Fibroblast of mammary gland (primary cell): Measurements from ENCODE around the gene FAM169A.
"Not testable (repeated sequence)": the region's sequence is repeated elsewhere in the genome, so short reads cannot be mapped to it uniquely, and the experiment has no call there.

Source experiments
- DNase-seq: peaks from one replicate; pipeline ENCODE4 v3.0.0-alpha.2; 2010; ENCODE audit warnings: low read depth
- H3K4me3 ChIP-seq: 2 replicates; pipeline ENCODE4 v1.5.1; 2011; ENCODE audit warnings: low read depth, mild to moderate bottlenecking, low read length, moderate library complexity; ENCODE audit not compliant: control insufficient read depth
- TF ChIP-seq, protein P1 (sequence below): conservative IDR thresholded peaks from 2 replicates; pipeline ENCODE4 v1.5.1; 2011; ENCODE audit warnings: low read depth, low read length, inconsistent platforms; ENCODE audit not compliant: control insufficient read depth, insufficient read depth

FAM169A gene, protein sequence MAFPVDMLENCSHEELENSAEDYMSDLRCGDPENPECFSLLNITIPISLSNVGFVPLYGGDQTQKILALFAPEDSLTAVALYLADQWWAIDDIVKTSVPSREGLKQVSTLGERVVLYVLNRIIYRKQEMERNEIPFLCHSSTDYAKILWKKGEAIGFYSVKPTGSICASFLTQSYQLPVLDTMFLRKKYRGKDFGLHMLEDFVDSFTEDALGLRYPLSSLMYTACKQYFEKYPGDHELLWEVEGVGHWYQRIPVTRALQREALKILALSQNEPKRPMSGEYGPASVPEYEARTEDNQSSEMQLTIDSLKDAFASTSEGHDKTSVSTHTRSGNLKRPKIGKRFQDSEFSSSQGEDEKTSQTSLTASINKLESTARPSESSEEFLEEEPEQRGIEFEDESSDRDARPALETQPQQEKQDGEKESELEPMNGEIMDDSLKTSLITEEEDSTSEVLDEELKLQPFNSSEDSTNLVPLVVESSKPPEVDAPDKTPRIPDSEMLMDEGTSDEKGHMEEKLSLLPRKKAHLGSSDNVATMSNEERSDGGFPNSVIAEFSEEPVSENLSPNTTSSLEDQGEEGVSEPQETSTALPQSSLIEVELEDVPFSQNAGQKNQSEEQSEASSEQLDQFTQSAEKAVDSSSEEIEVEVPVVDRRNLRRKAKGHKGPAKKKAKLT

DNA sequence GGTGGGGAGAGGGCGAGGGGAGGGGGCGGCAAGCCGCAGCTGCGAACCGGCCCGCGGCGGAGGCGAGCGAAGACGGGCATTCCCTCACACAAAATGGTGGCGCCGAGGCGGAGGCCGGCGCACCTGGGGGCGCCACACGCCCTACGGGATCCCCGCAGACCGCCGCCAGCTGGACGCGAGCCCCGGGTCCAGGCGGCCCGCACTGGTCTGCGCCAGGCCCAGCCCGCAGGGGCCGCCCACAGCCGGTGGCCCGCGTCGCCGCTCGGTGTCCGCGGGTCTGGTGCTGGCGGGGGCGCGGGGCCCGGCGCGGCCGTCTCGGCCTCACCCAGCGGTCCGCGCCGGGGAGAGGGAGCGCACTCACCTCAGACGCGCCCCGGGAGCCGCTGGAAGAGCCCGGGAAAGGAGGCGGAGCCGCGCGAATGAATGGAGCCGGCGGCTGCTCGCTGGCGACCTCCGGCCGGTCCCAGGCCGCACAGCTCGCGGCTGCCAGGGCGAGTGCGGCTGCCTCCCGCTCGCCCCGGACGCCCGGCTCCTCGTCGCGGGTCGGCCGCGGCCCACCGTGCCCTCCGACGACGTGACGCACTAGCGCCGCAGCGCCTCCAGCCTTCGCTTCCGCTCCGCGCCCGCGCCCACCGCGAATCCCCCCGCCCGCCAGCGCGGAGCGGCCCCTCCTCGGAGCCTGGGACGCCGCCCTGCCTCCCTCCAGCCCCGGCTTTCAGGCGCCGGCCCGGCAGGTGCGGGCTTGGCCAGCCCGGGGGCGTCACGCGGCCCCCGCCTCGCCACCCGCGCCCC is at the start of gene FAM169A:
Gene FAM169A, minus strand, starts transcription at position 584 of the 792 bp plus-strand sequence. CDS start 24,711 bp downstream, outside the sequence.
- DNase-seq: peak; percentile 11
- H3K4me3 ChIP-seq: peak within 1 kb of the TSS; percentile 44
- TF ChIP-seq, protein P1, sequence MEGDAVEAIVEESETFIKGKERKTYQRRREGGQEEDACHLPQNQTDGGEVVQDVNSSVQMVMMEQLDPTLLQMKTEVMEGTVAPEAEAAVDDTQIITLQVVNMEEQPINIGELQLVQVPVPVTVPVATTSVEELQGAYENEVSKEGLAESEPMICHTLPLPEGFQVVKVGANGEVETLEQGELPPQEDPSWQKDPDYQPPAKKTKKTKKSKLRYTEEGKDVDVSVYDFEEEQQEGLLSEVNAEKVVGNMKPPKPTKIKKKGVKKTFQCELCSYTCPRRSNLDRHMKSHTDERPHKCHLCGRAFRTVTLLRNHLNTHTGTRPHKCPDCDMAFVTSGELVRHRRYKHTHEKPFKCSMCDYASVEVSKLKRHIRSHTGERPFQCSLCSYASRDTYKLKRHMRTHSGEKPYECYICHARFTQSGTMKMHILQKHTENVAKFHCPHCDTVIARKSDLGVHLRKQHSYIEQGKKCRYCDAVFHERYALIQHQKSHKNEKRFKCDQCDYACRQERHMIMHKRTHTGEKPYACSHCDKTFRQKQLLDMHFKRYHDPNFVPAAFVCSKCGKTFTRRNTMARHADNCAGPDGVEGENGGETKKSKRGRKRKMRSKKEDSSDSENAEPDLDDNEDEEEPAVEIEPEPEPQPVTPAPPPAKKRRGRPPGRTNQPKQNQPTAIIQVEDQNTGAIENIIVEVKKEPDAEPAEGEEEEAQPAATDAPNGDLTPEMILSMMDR: no peak

DNA sequence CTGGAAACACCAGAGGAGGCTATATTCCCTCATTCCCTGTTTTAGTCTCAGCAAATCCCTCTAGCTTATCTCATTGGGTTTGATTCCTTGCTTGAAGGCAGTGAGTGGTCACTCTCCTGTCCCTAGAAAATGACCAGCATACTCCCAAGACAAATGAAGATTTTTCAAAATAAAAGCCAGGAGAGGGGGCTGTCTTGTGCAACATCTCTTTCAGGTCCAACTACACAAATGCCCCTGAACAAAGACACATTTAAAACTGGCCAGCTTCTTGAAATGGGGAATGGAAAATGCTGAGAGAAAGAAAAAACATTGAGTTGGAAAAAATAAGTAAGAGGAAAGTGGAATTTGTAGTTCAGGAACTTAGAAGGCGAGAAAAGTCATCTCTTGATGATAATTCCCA is 49.3 kb upstream of the FAM169A start:
- DNase-seq: no peak
- no peak overlapping the region for H3K4me3 ChIP-seq
- TF ChIP-seq, protein P1: no peak

DNA sequence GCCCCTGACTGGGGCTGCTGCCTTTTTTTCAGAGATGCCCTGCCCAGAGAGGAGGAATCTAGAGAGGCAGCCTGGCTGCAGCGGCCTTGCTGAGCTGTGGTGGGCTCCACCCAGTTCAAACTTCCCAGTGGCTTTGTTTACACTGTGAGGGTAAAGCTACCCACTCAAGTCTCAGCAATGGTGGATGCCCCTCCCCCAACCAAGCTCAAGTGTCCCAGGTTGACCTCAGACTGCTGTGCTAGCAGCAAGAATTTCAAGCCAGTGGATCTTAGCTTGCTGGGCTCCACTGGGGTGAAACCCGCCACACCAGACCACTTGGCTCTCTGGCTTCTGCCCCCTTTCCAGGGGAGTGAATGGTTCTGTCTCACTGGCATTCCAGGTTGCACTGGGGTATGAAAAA is 45.2 kb upstream of the FAM169A start:
- not testable (repeated sequence) for H3K4me3 ChIP-seq, DNase-seq

DNA sequence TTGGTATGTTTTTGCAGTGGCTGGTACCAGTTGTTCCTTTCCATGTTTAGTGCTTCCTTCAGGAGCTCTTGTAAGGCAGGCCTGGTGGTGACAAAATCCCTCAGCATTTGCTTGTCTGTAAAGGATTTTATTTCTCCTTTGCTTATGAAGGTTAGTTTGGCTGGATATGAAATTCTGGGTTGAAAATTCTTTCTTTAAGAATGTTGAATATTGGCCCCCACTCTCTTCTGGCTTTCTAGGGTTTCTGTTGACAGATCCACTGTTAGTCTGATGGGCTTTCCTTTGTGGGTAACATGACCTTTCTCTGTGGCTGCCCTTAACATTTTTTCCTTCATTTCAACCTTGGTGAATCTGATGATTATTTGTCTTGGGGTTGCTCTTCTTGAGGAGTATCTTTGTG is 43.7 kb upstream of the FAM169A start:
- not testable (repeated sequence) for DNase-seq, H3K4me3 ChIP-seq

DNA sequence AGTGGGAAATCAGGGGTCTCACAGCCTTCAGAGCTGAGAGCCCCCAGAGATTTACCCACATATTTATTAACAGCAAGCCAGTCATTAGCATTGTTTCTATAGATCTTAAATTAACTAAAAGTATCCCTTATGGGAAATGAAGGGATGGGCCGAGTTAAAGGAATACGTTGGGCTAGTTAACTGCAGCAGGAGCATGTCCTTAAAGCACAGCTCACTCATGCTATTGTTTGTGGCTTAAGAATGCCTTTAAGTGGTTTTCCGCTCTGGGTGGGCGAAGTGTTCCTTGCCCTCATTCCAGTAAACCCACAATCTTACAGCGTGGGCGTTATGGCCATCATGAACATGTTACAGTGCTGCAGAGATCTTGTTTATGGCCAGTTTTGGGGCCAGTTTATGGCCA is 42.0 kb upstream of the FAM169A start:
- not testable (repeated sequence) for DNase-seq, H3K4me3 ChIP-seq

DNA sequence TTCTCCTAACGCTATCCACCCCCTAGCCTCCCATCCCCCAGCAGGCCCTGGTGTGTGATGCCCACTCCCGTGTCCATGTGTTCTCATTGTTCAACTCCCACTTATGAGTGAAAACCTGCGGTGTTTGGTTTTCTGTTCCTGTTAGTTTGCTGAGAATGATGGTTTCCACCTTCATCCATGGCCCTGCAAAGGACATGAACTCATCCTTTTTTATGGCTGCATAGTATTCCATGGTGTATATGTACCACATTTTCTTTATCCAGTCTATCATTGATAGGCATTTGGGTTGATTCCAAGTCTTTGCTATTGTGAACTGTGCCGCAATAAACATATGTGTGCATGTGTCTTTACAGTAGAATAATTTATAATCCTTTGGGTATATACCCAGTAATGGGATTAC is 38.5 kb upstream of the FAM169A start:
- DNase-seq, H3K4me3 ChIP-seq: not testable (repeated sequence)

DNA sequence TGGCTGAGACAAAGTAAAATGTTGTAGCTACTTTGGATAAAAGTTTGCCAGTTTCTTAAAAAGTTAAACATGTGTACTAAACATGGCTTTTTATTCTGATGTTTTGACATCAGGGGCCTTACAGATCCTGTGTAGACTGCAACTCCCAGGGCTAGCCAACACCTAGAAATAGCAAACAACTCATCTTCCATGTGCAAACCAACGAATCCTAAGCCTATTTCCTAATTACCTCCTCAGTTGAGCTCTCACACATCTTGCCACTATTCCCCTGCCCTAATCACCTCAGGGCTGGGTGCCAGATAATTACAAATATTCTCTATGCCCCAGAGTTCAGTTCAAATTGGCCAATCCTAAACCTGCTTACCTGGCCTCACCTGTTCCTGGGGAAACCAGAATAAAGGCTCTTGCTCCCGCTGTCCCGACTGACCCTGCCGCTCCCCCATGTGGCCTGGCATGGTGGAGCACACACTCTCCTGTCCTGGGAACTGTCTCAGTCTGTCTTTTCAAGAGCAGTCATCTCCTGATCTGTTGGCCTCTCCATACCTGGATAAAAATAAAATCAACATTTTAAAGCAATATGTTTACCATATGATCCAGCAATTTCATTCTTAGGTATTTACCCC is 37.1 kb upstream of the FAM169A start:
- no peak overlapping the region for H3K4me3 ChIP-seq
- peak; percentile 2 for DNase-seq

DNA sequence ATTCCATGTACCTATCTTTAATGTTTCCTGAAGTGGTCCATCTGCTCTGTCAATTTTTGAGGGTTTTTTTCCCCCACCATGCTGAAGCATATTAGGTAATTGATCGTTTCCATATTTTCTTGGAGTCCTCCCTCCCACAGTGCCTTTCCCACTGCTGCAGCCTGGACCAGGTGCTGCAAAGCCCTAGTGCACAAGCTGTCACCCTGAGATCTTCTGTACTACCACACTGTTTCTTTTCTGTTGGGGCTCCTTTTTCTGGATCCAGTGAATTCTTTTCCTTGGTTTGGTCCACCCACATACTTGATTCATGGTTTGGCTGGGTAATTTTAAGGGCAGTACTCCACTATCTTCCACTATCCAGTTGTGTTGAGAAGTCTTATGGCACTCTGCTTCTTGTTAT is 30.9 kb upstream of the FAM169A start:
- no peak overlapping the region for H3K4me3 ChIP-seq
- TF ChIP-seq, protein P1: no peak

More for the DNA sequence above, 37.1 kb upstream of the FAM169A start:
- TF ChIP-seq, protein P1: peak; percentile 28

More for the DNA sequence above, 30.9 kb upstream of the FAM169A start:
- no peak for DNase-seq
